Measurements from ENCODE around the gene MAML2. TPM values are rescaled to one million over a fixed set of nuclear protein-coding genes. Genes with fewer than 3 reads are reported as not detected.

The MAML2 gene
- total and polyA plus RNA-seq, 2 of the 13 experiments (the other 11 are each of a cell fraction or from before 2014, with no cell fraction given), result 2.3 to 25.9 TPM

DNA sequence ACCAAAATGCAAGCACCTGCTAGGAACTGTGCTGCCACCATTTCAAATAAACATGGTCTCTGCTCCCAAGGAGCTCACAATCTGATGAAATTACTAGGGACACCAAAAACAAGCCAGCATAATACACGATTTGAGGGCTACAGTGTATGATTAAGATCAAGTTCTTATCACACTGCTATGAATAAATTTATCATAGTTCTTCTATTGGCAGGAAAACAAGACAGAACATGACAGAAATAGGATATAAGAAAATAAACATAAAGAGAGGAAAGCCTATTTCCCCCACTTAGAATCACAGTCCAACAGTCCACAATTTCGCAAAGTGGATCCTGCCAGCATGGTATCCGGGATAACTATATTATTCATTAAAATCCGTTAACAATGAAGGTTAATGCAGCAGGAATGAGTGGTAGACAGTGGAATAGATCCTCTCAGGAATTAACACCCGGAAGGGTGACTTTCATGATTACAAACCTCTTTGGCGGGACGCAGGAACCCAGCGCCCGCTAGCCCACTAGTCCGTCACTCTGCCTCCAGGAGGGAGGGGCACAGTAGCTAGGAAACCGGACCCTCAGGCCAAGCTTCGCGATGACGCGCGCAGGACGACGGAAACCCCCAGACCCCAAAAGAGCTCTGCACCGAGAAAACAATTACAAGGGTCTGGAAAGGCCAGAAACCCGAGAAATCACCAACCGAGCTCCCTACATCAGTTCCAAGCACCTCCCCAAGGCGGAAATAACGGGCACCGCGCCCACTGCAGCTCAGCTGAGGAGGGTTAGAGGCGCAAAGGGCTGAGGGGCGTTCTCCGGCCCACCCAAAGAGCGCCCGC, 46.1 kb upstream of the MAML2 start (continued):
- TF ChIP-seq, protein P1, sequence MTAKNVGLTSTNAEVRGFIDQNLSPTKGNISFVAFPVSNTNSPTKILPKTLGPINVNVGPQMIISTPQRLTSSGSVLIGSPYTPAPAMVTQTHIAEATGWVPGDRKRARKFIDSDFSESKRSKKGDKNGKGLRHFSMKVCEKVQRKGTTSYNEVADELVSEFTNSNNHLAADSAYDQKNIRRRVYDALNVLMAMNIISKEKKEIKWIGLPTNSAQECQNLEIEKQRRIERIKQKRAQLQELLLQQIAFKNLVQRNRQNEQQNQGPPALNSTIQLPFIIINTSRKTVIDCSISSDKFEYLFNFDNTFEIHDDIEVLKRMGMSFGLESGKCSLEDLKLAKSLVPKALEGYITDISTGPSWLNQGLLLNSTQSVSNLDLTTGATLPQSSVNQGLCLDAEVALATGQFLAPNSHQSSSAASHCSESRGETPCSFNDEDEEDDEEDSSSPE (CRISPR knock-in tag; IDR thresholded peaks at IDR 0.05), result peak; percentile 61; the same call in 1 of the 2 replicates
- TF ChIP-seq TCF7L2 (IDR thresholded peaks at IDR 0.05; ENCODE audit: low read depth, low read length), result no peak
- 0 out of 2 replicates have a peak, but pooled peaks have one; percentile 30 for TF ChIP-seq FOSL1 (CRISPR knock-in tag; IDR thresholded peaks at IDR 0.05; ENCODE audit: borderline replicate concordance)
- peak; percentile 38; the same call in 1 of the 2 replicates for TF ChIP-seq ELF3 (CRISPR knock-in tag; IDR thresholded peaks at IDR 0.05)
- TF ChIP-seq CREM (IDR thresholded peaks at IDR 0.05), result peak; percentile 34; the same call in 1 of the 2 replicates
- TF ChIP-seq CREM (CRISPR knock-in tag; IDR thresholded peaks at IDR 0.05), result no peak
- TF ChIP-seq, protein P2, sequence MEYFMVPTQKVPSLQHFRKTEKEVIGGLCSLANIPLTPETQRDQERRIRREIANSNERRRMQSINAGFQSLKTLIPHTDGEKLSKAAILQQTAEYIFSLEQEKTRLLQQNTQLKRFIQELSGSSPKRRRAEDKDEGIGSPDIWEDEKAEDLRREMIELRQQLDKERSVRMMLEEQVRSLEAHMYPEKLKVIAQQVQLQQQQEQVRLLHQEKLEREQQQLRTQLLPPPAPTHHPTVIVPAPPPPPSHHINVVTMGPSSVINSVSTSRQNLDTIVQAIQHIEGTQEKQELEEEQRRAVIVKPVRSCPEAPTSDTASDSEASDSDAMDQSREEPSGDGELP (IDR thresholded peaks at IDR 0.05; ENCODE audit: borderline replicate concordance, low read depth), result peak; percentile 71; the same call in 1 of the 2 replicates
- TF ChIP-seq HNF4A (CRISPR knock-in tag; IDR thresholded peaks at IDR 0.05), result peak; percentile 31; the same call in 1 of the 2 replicates
- TF ChIP-seq, protein P3, sequence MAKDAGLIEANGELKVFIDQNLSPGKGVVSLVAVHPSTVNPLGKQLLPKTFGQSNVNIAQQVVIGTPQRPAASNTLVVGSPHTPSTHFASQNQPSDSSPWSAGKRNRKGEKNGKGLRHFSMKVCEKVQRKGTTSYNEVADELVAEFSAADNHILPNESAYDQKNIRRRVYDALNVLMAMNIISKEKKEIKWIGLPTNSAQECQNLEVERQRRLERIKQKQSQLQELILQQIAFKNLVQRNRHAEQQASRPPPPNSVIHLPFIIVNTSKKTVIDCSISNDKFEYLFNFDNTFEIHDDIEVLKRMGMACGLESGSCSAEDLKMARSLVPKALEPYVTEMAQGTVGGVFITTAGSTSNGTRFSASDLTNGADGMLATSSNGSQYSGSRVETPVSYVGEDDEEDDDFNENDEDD (CRISPR knock-in tag; IDR thresholded peaks at IDR 0.05; ENCODE audit: borderline replicate concordance), result peak; percentile 46; the same call in 1 of the 2 replicates
- TF ChIP-seq, protein P4, sequence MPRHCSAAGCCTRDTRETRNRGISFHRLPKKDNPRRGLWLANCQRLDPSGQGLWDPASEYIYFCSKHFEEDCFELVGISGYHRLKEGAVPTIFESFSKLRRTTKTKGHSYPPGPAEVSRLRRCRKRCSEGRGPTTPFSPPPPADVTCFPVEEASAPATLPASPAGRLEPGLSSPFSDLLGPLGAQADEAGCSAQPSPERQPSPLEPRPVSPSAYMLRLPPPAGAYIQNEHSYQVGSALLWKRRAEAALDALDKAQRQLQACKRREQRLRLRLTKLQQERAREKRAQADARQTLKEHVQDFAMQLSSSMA (CRISPR knock-in tag; IDR thresholded peaks at IDR 0.05), result no peak
